Coronary artery (tissue), 2 donors: ENCODE data around the gene MRTFA.
"Not testable (repeated sequence)": the region's sequence is repeated elsewhere in the genome, so short reads cannot be mapped to it uniquely, and the experiment has no call there.

Experiments used
- DNase-seq: peaks from one replicate; pipeline ENCODE4 v3.0.0-alpha.2; 2017; ENCODE audit warnings: low spot score
- H3K27ac ChIP-seq, 2 donors: fragments of 200-600 bp; sonication (generic); one replicate each; pipeline ENCODE4 v1.5.1; 2016 to 2019
- H3K4me3 ChIP-seq: fragments of 200-600 bp; sonication (generic); 2 replicates; pipeline ENCODE4 v1.5.1; 2016; ENCODE audit warnings: mild to moderate bottlenecking, moderate library complexity
- CTCF ChIP-seq: fragments of 200-600 bp; sonication (generic); IDR thresholded peaks from one replicate; pipeline ENCODE4 v1.5.1; 2019; ENCODE audit warnings: antibody characterized with exemption

MRTFA gene

GRCh38 chr22:40541300-40541699 is 95.2 kb downstream of the MRTFA start:
- no peak for DNase-seq
- no peak for TF ChIP-seq CTCF
- H3K4me3 ChIP-seq = no peak overlapping the region
- H3K27ac ChIP-seq = no peak overlapping the region

- no peak for TF ChIP-seq CTCF
- no peak for DNase-seq
- Histone ChIP-seq H3K27ac (no peak overlapping the region), H3K4me3 (no peak overlapping the region)
These were observed 96.3 kb downstream of the MRTFA start for GRCh38 chr22:40540265-40540664.

DNA sequence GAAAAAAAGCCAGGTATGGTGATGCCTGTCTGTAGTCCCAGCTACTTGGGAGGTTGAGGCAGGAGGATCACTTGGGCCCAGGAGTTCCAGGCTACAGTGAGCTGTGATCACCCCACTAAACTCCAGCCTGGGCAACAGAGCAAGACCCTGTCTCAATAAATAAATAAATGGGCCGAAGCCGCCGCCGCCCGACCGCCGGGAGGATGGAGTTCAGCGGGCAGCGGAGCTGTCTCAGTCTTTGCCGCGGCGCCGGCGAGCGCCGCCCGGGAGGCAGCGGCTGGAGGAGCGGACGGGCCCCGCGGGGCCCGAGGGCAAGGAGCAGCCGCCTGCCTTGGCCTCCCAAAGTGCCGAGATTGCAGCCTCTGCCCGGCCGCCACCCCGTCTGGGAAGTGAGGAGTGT is 100.4 kb downstream of the MRTFA start:
- H3K27ac ChIP-seq, H3K4me3 ChIP-seq, DNase-seq: not testable (repeated sequence)

- H3K4me3 ChIP-seq = no peak overlapping the region
- peak overlapping the region; percentile 52 to 88 for H3K27ac ChIP-seq
- no peak for TF ChIP-seq CTCF
- DNase-seq = no peak
These were observed 100.9 kb downstream of the MRTFA start for GRCh38 chr22:40535642-40536041.

GRCh38 chr22:40535189-40535512 is 101.4 kb downstream of the MRTFA start:
- no peak for TF ChIP-seq CTCF
- Histone ChIP-seq H3K27ac (peak overlapping the region; percentile 52 to 88), H3K4me3 (no peak overlapping the region)
- no peak for DNase-seq

GRCh38 chr22:40534379-40535188 is 101.9 kb downstream of the MRTFA start:
- peak overlapping the region; percentile 54 for H3K4me3 ChIP-seq
- H3K27ac ChIP-seq = peak overlapping the region; percentile 66 to 88
- no peak for TF ChIP-seq CTCF
- DNase-seq = no peak

- no peak for TF ChIP-seq CTCF
- H3K4me3 ChIP-seq = peak overlapping the region; percentile 54
- no peak for DNase-seq
- peak overlapping the region; percentile 66 to 88 for H3K27ac ChIP-seq
These were observed 102.7 kb downstream of the MRTFA start for GRCh38 chr22:40533712-40534378.
